Lower lobe of right lung (tissue), 2 donors: ENCODE data around the gene TTPAL. TPM values are rescaled to one million over a fixed set of nuclear protein-coding genes. Genes with fewer than 3 reads are reported as not detected.

ENCODE experiments used
- ATAC-seq, 2 donors: fragments of 200-7000 bp; cut with Tn5 transposase; one replicate each; pipeline ENCODE4 v1.9.1; 2020 to 2022; ENCODE audit warnings: mild to moderate bottlenecking in 2 of 2, moderate library complexity in 2 of 2
- DNase-seq: peaks from one replicate; pipeline ENCODE4 v3.0.0-alpha.2; 2020
- H3K27ac ChIP-seq: fragments of 200-600 bp; one replicate; pipeline ENCODE4 v1.8.0; 2022
- H3K27me3 ChIP-seq: fragments of 200-600 bp; one replicate; pipeline ENCODE4 v1.8.0; 2022; ENCODE audit warnings: low read depth
- H3K36me3 ChIP-seq: fragments of 200-600 bp; one replicate; pipeline ENCODE4 v1.8.0; 2022; ENCODE audit warnings: mild to moderate bottlenecking
- H3K4me1 ChIP-seq: fragments of 200-600 bp; one replicate; pipeline ENCODE4 v1.8.0; 2022
- H3K4me3 ChIP-seq: fragments of 200-600 bp; one replicate; pipeline ENCODE4 v1.8.0; 2022; ENCODE audit warnings: mild to moderate bottlenecking
- H3K9me3 ChIP-seq: fragments of 200-600 bp; one replicate; pipeline ENCODE4 v1.8.0; 2022
- intact Hi-C: fragments of 100-400 bp; cut with DNase I; formaldehyde crosslinking; loops from one replicate; pipeline ENCODE4 v1.11.0; 2022
- long read RNA-seq: library from polyadenylated mRNA; unstranded; transcript quantifications from one replicate; pipeline ENCODE4 v2.0.0, GENCODE V29; 2021
- total RNA-seq: library from RNA; stranded (reverse); fragmentation: NEBNext Ultra II Directional; extraction: Animal tissue kit (Norgen Biotek cat#: 25700); gene quantifications from one replicate; pipeline ENCODE4 v1.2.1, GENCODE V29; 2021
- TF ChIP-seq, protein P1 (sequence below): fragments of 200-600 bp; IDR thresholded peaks from one replicate; pipeline ENCODE4 v1.8.0; 2022; ENCODE audit warnings: antibody characterized with exemption, mild to moderate bottlenecking
- donor health status: DM: no; HTN: yes; CAD: no; lungs with severe emphysema.

Gene TTPAL, protein sequence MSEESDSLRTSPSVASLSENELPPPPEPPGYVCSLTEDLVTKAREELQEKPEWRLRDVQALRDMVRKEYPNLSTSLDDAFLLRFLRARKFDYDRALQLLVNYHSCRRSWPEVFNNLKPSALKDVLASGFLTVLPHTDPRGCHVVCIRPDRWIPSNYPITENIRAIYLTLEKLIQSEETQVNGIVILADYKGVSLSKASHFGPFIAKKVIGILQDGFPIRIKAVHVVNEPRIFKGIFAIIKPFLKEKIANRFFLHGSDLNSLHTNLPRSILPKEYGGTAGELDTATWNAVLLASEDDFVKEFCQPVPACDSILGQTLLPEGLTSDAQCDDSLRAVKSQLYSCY
- total RNA-seq: 9.6 TPM
- long read RNA-seq, full-length matches to known transcripts: 2 of 12 reads
- long read RNA-seq, partial matches to known transcripts: 0 of 12 reads
- long read RNA-seq, other reads (novel, unspliced or antisense): 10 of 12 reads

DNA sequence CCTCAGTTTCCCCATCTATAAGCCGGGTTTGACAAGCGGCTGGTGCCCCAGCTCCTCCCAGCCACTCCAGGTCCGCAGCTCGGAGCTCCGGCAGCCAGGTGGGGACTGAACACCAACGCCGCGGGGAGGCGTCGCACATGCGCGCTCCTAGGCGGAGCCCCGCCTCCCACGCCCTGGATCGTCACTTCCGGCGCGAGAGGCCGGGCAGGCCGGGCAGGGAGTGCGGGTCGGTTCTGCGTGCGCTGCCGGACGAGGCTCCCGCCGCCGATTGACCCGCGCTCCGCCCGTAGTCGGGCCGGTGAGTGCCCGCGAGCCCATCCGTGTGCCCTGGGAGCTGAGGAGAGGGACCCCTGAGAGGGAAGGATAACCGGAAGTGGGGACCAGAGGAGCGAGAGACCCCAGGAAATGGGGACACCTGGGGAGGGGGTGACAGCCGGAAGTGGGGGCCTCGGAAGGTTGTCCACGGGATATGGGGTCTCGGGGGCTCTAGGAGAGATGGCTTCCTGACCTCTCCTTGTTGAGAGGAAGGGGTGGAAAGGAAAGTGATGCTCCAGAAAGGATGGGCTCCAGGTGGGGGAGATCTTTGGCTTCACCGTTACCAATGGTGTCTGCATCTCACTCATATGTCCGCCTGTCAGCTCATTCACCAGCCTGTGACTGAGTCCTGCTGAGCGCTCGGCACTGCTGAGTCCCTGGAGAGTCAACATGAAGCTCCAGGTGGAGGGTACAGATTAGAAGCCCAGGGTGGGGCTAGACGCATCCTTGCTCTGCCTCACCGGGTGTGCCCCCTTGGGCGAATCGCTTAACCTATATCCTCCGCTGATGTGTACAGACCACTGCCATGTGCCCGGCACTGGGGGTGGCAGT, at the start of gene TTPAL:
TTPAL (plus strand) TSS at position 181 of the 867 bp plus-strand sequence. CDS start 4,126 bp downstream, outside the sequence.
- intact Hi-C loops: no loop called here
- Histone ChIP-seq H3K36me3 (peaks cover 12% of the 10 kb centered on the region), H3K27ac (peak within 1 kb of the TSS; percentile 92), H3K4me1 (peaks cover 17% of the 10 kb centered on the region), H3K9me3 (no peaks in the 10 kb centered on the region), H3K4me3 (peak within 1 kb of the TSS; percentile 78), H3K27me3 (no peaks in the 10 kb centered on the region)
- DNase-seq (peak; percentile 94), ATAC-seq (peak; percentile 99)
- TF ChIP-seq, protein P1, sequence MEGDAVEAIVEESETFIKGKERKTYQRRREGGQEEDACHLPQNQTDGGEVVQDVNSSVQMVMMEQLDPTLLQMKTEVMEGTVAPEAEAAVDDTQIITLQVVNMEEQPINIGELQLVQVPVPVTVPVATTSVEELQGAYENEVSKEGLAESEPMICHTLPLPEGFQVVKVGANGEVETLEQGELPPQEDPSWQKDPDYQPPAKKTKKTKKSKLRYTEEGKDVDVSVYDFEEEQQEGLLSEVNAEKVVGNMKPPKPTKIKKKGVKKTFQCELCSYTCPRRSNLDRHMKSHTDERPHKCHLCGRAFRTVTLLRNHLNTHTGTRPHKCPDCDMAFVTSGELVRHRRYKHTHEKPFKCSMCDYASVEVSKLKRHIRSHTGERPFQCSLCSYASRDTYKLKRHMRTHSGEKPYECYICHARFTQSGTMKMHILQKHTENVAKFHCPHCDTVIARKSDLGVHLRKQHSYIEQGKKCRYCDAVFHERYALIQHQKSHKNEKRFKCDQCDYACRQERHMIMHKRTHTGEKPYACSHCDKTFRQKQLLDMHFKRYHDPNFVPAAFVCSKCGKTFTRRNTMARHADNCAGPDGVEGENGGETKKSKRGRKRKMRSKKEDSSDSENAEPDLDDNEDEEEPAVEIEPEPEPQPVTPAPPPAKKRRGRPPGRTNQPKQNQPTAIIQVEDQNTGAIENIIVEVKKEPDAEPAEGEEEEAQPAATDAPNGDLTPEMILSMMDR: peak; percentile 39

DNA sequence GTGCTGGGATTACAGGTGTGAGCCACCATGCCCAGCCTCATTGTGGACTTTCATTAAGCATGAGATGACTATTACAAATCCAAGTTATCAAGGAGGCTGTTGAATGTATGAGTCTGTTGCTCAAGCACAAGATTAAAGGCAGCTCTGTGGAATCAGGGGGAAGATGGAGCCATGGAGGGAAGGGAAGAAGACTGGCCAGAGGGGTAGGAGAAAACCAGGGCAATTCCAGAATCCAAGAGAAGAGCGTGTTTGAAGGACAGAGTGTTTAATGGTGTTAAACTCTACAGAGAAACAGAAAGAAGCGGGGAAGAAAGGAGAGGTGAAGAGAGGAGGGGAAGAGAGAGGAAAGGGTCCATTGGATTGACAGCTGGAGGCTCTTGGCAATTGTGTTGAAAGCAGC, 49.8 kb upstream of the TTPAL start:
- TF ChIP-seq, protein P1: no peak
- H3K9me3 ChIP-seq: no peaks in the 10 kb centered on the region
- intact Hi-C loops: no loop called here
- DNase-seq (no peak), ATAC-seq (no peak)
- no peaks in the 10 kb centered on the region for H3K4me1 ChIP-seq
- H3K27ac ChIP-seq: no peak overlapping the region
- H3K36me3 ChIP-seq: no peaks in the 10 kb centered on the region
- peaks cover 8% of the 10 kb centered on the region for H3K27me3 ChIP-seq
- H3K4me3 ChIP-seq: no peak overlapping the region

DNA sequence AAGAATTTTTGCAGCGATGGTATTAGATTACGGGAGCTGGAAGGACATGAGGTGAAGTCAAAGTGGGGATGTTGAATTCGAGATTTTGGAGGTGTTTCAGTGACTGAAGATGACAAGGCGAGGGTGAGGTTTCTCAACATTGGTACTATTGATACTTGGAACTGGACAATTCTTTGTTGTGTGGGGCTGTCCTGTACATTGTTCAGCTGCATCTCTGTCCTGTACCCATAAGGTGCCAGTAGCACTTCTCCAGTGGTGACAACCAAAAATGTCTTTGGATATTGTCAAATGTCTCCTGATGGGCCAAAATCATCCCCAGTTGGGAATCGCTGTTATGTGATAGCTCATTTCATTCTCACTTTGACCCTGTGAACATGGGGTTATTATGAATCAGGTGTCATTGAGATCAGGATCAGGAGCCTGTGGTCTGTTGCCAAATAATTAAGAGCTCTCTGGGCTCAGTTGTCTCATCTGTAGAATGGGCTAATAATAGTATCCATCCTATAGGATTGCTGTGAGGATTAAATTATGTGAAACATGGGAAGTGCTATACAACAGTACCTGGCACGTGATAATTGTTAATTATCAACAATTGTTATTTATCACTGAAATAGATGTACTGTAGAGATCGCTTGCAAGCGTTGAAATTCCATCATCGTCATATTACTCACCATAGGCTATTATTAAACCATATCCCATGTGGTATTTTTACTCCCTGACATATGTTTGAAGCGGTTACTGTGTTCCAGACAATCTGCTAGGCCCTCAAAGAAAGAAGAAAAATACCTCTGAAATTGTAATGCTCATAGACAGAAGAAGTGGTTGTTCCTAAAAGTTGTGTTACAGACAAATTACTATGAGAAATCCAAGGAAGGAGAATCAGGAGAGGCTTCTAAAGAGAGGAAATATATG, 48.5 kb upstream of the TTPAL start:
- Histone ChIP-seq H3K27me3 (peaks cover 13% of the 10 kb centered on the region), H3K36me3 (no peaks in the 10 kb centered on the region), H3K4me3 (no peak overlapping the region), H3K4me1 (no peaks in the 10 kb centered on the region), H3K27ac (no peak overlapping the region), H3K9me3 (no peaks in the 10 kb centered on the region)
- ATAC-seq (no peak), DNase-seq (no peak)
- intact Hi-C loops: no loop called here
- TF ChIP-seq, protein P1: no peak

DNA sequence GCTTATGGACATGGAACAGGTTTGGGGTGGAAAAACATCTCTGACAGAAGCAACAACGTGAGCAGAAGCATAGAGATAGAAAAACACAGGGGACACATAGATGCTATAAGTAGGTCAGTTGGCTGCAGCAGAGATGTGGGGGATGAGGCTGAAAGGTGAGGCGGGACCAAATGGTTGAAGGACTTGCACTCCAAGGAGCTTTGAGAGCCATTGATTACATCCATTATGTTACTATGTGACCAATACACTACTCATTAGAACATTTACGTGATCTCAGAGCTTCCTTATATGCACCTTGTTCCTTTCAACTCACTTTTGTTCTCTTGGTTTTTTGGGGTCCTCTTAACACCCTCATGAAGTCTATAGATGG, 47.9 kb upstream of the TTPAL start:
- Histone ChIP-seq H3K4me3 (no peak overlapping the region), H3K36me3 (no peaks in the 10 kb centered on the region), H3K27ac (no peak overlapping the region), H3K27me3 (peaks cover 13% of the 10 kb centered on the region), H3K4me1 (no peaks in the 10 kb centered on the region), H3K9me3 (no peaks in the 10 kb centered on the region)
- ATAC-seq (no peak), DNase-seq (no peak)
- intact Hi-C loops: no loop called here
- TF ChIP-seq, protein P1: no peak
